GM12874 (cell line): Measurements from ENCODE around the gene CCDC184.

ENCODE experiments used
- CTCF ChIP-seq: IDR thresholded peaks from 2 replicates; pipeline ENCODE4 v1.5.1; 2011; ENCODE audit warnings: low read depth, mild to moderate bottlenecking, control low read depth, low read length, moderate library complexity; ENCODE audit not compliant: insufficient read depth

The CCDC184 gene

DNA sequence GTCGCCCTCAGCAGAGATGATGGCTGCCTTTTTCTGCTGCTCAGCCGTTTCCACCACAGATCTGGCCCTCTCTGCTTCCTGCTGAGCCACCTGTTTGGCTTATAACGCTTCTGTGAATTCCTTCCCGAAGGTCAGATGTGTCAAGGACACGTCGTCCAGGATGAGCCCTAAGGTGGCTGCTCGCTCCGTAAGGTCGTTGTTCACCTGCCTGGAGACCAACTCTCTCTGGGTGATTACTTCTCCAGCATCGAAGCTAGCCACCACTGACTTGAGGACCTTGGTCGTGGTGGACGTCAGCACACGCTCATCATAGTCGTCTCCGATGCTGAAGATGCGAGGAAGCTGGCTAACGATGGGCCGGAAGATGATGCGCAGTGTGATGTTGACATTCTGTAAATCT lies 14.4 kb upstream of the CCDC184 start:
- TF ChIP-seq CTCF, result no peak

DNA sequence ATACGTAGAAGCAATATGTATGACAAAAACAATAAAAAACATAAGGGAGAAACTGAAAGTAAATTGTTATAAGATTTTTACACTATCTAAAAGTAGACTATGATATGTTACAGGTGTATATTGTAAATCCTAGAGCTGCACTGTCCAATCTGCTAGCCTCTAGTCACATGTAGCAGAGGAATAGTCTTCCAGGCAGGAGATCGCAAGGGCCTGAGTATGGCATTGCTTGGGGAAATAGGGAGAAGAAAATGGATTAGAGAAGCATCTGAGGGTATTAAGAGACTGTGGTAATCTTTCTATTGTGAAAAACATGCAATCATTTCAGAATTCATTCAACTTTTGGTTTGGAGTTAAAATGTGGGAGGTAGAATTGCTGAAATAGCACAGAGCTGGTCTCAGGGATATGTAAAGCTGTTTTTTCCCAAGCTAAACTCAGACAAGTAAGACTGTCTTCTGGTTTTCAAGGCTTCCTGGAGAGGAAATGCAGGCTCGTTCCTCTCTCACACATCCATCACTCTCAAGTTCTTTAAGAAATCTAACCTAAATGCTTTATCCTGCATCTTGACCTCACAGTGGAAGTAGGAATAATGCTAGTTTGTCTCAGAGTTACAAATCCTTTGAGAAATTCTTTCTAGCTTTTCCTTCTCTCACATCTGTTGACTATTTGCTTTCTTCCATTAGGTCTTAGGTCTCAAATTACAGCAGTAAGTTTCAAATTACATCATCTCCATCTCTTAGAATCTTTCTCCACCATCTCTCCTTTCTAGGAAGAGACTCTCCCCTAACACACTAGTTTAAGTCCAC lies 7.6 kb upstream of the CCDC184 start:
- no peak for TF ChIP-seq CTCF

DNA sequence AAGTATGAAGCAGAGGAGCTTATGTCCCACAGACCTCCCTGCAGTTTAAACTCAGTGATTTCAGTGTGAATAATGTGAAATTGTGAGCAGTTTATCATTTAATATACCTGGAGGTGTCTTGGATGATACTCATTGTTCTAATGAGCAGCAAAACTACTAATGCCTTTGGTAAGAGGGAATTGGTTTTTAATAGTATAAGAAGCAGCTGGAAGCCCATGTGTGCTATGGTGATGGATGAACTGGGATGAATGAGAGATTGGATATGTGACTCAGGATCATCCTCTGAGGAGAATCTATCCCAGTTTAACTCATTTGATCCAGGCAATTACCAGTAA lies 7.1 kb upstream of the CCDC184 start:
- TF ChIP-seq CTCF, result no peak

DNA sequence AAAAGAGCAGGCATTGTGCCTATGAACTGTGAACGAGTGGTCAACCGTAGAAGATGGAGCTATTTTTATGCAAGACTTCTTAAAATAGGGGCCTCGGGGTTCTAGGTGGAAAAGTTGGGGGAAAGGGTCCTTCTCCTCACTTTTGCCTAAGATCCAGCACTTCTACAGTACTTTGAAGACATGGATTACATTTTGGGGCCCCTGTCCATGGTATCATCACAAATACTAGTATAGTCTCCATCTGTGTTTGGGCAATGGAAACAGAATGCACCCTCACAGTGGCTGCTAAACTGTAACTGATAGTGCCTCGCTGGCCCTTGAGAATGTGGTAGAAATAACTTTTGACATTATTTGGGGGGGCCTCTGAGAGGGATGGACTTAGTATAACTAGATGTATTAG lies 5.5 kb upstream of the CCDC184 start:
- no peak for TF ChIP-seq CTCF

- TF ChIP-seq CTCF, result no peak
Observed at GRCh38 chr12:48179466-48179865, 4.0 kb upstream of the CCDC184 start.

GRCh38 chr12:48180424-48180823 lies 3.0 kb upstream of the CCDC184 start:
- TF ChIP-seq CTCF, result no peak

- no peak for TF ChIP-seq CTCF
Observed at GRCh38 chr12:48180857-48181495, 2.5 kb upstream of the CCDC184 start.
